Activated CD4-positive, alpha-beta T cell treated with anti-CD3 and anti-CD28 coated beads for 48 hours (primary cell): ENCODE data around the gene ARRDC5.
"Not testable (repeated sequence)": the region's sequence is repeated elsewhere in the genome, so short reads cannot be mapped to it uniquely, and the experiment has no call there.

Experiments used
- DNase-seq: peaks from one replicate; pipeline ENCODE4 v3.0.0-alpha.2; 2020

ARRDC5 gene

GRCh38 chr19:4902796-4903195 lies at the start of gene ARRDC5:
ARRDC5 (minus strand) TSS chr19:4902896; CDS start chr19:4902825, 71 bp downstream.
- no peak for DNase-seq

GRCh38 chr19:4951656-4952055 lies 49.0 kb upstream of the ARRDC5 start:
- DNase-seq: no peak

GRCh38 chr19:4950650-4951049 lies 48.0 kb upstream of the ARRDC5 start:
- not testable (repeated sequence) for DNase-seq

GRCh38 chr19:4941638-4942169 lies 39.0 kb upstream of the ARRDC5 start:
- DNase-seq: not testable (repeated sequence)

- DNase-seq: no peak
Measured at GRCh38 chr19:4939466-4939865, 36.8 kb upstream of the ARRDC5 start.

- DNase-seq: not testable (repeated sequence)
Measured at GRCh38 chr19:4938461-4938860, 35.8 kb upstream of the ARRDC5 start.

GRCh38 chr19:4937060-4937459 lies 34.4 kb upstream of the ARRDC5 start:
- no peak for DNase-seq

- DNase-seq: no peak
Measured at GRCh38 chr19:4935444-4935843, 32.7 kb upstream of the ARRDC5 start.

GRCh38 chr19:4933528-4933927 lies 30.8 kb upstream of the ARRDC5 start:
- DNase-seq: no peak

- DNase-seq: no peak
Measured at GRCh38 chr19:4932711-4933110, 30.0 kb upstream of the ARRDC5 start.

- DNase-seq: no peak
Measured at GRCh38 chr19:4930664-4931063, 28.0 kb upstream of the ARRDC5 start.

- no peak for DNase-seq
Measured at GRCh38 chr19:4929186-4929585, 26.5 kb upstream of the ARRDC5 start.

GRCh38 chr19:4923276-4923747 lies 20.6 kb upstream of the ARRDC5 start:
- DNase-seq: no peak

GRCh38 chr19:4922530-4923275 lies 20.0 kb upstream of the ARRDC5 start:
- no peak for DNase-seq

- peak; percentile 47 for DNase-seq
Measured at GRCh38 chr19:4916292-4917082, 13.8 kb upstream of the ARRDC5 start.

- DNase-seq: peak; percentile 79
Measured at GRCh38 chr19:4914736-4915501, 12.2 kb upstream of the ARRDC5 start.

GRCh38 chr19:4913996-4914735 lies 11.5 kb upstream of the ARRDC5 start:
- peak; percentile 49 for DNase-seq

- peak; percentile 88 for DNase-seq
Measured at GRCh38 chr19:4911786-4912672, 9.3 kb upstream of the ARRDC5 start.

- DNase-seq: no peak
Measured at GRCh38 chr19:4911314-4911713, 8.6 kb upstream of the ARRDC5 start.

GRCh38 chr19:4910594-4911281 lies 8.0 kb upstream of the ARRDC5 start:
- DNase-seq: peak; percentile 33
